RKO (cell line): ENCODE data around the gene KLRK1.
"Not testable (repeated sequence)": the region's sequence is repeated elsewhere in the genome, so short reads cannot be mapped to it uniquely, and the experiment has no call there.

Experiments used
- DNase-seq: peaks from one replicate; pipeline ENCODE4 v3.0.0-alpha.2; 2016; ENCODE audit warnings: low spot score

Gene KLRK1

DNA sequence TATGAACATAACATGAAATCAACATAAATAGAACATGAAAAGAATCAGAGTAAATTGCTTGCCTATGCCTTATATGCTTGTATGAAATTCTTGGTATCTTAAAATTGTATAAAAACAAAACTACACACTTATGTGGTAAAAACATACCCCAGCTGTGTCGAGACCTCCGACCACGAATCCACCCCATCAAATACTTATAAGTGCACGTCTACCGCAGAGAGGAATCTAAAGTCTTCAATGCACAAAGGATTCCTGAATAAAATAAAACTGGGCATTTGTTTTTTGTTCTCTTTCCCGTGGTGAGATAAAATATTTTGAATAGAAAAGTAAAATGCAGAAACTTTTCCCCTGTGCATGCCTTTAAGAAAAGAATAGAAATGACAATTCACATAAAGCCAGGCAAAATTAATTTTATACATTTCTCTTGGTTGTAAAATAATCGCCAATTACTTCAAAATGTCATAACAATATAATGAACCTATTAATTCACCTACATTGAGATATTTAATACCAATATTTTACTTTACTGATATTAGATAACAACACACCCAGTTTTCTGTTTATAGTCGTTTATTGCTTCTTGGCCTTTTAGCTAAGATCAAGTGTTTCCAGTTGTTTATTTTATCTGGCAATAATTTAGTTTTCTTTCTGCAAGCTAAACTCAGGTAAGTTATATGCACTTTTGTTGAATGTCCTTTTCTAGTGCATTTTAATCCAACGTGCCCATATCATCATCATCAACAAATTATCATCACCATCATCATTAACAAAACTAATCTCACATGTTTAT, 1.0 kb downstream of the KLRK1 start:
- no peak for DNase-seq

DNA sequence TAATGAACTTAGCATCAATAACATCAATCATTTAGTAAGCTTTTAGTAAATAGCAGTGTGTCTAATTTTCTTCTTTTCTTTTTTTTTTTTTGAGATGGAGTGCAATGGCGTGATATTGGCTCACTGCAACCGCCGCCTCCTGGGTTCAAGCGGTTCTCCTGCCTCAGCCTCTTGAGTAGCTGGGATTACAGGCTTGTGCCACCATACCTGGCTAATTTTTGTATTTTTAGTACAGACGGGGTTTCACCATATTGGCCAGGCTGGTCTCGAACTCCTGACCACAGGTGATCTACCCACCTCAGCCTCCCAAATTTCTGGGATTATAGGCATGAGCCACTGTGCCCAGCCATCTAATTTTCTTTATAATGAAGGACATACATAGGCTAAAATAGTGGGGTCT, 2.3 kb downstream of the KLRK1 start:
- DNase-seq = not testable (repeated sequence)

DNA sequence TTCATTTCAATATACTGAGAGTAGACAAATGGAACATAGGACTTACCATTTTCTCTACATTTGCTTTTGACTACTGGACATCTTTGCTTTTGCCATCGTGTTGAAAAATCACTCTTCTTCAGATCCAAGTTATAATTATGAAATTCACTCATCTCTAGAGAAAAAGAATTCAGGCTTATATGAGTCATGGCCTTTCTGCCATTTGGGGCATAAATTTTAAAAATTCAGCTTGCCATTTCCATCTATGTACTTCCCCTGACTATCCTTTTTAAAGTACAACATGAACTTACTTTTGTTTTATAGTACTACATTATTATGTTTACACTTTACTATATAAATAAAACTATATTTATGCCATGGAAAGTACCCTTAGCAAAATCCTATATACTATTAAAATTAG, 3.0 kb downstream of the KLRK1 start:
- DNase-seq = no peak

DNA sequence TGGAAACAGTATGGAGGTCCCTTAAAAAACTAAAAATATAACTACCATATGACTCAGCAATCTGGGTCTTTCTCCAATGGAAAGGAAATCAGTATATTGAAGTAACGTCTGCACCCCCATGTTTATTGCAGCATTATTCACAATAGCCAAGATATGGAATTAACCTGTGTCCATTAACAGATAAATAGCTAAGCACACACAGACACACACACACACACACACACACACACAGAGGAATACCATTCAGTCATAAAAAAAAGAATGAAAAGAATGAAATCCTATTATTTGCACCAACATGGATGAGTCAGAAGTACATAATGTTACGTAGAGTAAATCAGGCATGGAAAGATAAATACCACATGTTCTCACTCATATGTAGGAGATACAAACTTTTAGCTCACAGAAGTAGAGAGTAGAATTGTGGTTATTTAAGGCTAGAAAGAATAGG, 4.7 kb downstream of the KLRK1 start:
- DNase-seq = no peak

DNA sequence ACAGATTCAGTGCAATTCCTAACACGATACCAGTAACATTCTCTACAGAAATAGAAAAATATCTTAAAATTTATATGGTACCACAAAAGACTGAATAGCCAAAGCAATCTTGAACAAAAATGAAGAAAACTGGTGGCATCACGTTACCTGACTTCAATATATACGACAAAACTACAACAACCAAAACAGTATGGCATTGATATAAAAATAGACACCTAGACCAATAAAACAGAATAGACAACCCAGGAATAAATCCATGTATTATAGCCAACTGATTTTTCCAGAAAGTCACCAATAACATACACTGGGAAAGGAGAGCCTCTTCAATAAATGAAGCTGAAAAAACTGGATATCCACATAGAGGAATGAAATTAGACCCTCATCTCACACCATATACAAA, 5.7 kb downstream of the KLRK1 start:
- no peak for DNase-seq

DNA sequence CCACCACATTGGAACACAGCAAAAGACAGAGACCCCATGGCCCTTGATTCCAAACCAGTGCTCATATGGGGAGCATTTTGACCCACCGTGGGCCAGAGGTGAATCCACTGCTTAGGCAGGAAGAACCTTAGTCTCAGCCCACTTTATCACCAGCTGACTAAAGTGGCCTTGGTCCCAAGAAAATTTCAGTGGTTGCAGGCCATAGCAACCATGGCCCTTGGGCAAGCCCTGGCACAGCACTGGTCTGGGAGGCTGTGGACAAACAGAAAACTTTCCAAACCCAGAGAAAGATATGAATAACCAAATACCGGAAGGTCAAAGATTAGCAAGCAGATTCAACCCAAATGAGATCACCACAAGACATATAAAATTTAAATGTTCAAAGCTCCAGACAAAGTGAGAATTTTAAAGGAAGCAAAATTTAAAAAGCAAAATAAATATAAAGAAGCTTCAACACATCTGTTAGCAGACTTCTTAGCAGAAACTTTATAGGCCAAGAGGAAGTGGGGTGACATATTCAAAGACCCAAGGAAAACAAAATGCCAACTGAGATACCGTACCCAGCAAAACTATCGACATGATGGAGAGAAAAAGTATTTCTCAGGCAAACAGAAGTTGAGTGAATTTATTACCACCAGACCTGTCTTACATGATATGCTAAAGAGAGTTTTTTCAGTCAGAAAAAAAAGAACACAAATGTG, 7.8 kb downstream of the KLRK1 start:
- no peak for DNase-seq

DNA sequence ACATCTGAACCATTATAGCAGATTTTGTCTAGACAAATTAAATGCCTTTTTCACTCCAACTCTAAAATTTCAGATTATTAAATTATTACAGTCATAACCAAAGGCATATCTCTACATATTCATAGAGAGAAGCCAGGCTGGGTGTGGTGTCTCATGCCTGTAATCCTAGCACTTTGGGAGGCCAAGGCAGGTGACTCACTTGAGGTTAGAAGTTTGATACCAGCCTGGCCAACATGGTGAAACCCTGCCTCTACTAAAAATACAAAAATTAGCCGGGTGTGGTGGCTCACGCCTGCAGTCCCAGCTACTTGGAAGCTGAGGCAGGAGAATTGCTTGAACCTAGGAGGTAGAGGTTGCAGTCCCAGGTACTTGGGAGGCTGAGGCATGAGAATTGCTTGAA, 11.1 kb downstream of the KLRK1 start:
- not testable (repeated sequence) for DNase-seq

DNA sequence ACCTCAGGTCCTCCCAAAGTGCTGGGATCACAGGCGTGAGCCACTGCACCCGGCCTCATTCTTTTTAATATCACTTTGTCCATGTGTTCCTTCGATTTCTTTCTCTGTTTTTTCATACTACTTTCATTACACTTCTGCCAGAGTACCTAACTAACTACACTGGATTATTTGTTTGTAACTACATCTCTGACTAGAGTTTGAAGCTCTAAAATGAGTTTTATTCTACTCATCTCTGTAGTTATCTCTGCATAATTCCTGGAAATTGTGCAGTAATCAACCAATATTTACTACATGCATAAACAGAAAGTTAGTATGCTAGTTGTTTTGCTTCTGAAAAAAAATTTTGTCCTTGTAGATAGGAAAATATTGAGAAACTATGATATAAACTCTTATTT, 15.2 kb downstream of the KLRK1 start:
- no peak for DNase-seq

DNA sequence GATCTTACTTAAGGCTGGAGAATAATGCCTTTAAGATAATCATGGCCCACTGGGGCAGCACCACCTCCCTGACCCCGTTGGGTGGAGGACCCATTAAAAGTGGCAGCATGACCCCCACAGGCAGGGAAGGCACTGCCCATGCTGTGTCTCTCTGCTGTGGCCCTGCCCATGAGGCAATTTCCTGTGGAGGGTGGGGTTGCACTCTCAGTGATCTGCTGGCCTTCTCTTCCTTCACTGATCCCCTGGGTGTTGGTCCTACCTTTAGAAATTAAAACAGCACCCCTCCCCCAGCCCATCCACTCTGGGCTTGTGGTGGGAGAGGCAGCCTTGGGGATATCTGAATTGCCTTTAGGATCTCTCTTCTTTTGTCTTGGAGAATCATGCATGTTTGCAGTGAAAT, 17.3 kb downstream of the KLRK1 start:
- no peak for DNase-seq

DNA sequence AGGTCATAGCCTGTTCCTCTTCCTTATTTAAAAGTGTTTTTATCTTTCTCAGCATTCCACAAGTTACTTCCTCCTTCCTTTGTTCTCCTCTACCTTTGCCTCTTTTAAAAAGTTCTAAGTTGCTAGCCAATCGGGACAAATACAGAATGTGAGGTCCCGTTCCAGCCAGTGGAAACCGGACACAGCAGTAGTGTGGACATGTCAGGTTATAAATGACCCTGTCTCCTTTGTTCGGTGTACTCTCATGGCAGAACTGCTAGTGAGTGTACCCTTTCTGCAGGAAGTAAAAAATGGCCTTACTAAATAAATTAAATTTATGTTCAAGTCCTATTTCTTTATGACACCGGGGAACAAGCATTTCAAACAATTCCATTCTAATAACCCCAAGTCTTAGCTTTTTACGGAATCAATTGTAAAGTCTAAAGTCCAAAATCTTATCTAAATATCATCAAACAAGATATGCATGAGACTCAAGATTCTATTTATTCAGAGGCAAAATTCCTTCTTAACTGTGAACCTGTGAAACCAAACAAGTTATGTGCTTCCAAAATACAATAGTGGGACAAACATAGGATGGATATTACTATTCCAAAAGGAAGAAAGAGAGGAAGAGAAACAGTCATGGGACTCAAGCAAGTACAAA, 17.8 kb downstream of the KLRK1 start:
- DNase-seq = not testable (repeated sequence)

DNA sequence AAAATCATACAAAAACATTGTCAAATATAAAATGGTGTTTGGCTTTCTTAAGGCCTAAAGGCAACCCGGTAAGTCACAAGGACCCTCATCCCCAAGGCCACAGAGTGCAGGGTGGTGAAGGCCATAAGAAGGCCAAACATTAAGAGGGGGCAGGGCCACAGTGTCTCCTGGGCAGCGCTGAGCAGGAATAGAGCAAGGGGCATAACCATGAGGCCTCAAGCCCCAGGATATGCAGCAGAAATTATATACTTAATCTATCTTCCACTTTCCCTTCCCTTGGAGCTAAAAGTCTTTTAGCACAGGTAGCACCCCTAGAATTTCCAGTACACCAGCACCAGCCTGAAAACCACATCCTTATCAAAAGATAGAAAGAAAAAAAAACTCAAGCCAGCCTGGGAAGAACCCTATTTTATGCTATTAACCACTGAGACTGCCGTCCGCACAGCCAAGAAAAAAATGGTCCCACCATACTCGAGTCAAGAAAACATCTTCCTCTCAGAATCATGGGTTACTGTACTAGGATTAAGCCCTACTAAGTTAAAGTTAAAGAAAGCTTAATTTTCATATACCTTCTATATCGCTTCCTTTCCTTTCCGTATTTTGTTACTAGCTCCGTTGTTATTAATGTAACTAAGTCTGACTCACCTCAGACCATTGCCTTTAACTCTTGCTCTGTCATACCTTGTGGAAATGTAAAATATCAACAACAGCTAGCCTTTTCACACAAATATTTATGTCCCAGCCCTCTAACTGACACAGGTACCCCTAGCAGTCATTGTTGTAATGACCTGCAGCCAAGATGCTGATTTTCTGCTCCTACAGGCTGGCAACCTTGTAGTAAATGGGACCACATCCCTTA, 20.1 kb downstream of the KLRK1 start:
- DNase-seq = no peak

DNA sequence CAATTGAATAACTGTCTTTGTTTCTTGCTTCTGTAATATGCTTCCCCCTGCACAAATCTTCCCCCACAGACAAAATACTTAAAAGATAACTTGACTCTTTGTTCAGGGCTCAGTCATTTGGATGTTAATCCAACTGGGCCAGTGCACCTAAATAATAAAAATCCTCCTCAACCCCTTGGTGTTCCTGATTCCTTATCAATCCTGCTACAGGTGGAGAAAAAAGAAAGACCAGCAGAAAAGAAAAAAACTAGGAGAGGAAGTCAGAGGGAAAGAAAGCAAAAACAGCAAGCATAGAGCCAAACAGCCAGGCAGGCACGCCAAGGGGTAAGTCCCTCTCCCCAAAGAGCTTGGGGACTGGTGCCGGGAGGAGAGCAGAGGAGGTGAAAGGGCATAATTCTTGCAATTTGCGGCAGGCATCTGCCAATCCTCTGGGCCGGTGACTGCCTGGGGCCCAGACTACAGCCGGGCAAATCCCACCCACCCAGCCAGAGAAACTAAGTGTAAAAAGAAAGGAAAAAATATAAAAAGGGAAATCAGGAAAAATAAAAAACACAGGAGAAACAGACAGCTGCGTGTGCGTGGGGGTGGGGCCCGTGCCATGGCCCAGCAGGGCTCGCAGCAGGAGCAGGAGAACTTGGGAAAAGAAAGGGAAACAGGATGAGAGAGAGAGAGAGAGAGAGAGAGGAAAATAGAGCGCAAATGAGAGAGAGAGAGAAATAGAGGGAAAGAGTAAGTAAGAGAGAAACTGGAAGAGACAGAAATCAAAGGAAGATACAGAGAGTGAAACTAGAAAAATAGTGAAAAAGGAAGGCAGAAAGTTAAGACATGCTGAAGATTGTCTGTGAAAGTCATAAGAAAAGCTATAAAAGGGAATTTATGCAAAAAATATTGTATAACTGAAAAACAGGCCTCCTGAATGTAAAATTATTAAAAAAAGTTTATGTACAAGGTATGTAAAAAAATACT, 21.4 kb downstream of the KLRK1 start:
- DNase-seq = no peak

DNA sequence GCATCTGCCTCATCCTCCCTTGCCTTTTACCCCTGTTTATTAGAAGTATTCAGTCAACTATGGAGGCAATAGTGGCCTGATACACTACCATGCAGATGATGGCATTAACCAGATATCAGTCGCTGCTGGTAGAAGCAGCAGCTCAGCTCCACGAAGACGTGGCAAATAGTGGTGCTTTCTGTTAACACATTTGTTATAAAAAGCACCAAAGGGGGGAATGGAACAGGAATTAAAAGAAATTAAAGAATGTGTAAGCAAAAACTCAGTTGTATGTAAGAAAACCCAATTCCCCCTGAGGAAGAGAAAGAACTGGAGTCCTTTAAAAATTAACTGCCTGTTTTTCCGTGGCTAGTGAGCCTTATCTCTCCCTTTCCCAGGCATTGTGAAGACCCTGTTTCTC, 22.1 kb downstream of the KLRK1 start:
- not testable (repeated sequence) for DNase-seq

DNA sequence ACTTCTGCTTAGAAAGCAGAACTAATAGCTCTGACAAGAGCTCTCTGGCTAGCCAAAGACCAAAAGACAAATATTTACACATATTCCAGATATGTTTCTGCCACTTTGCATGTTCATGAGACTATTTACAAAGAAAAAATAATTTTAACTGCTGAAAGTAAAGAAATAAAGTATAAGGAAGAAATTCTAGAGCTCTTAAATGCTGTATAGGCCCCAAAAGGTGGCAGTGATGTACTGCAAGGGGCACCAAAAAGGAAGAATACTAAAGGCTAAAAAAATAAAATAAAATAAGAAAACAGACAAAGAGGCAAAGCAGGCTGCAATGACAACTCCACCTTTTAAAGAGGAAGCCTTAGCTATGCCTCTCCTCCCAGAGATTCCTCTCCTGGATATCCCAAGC, 23.0 kb downstream of the KLRK1 start:
- peak; percentile 69 for DNase-seq

DNA sequence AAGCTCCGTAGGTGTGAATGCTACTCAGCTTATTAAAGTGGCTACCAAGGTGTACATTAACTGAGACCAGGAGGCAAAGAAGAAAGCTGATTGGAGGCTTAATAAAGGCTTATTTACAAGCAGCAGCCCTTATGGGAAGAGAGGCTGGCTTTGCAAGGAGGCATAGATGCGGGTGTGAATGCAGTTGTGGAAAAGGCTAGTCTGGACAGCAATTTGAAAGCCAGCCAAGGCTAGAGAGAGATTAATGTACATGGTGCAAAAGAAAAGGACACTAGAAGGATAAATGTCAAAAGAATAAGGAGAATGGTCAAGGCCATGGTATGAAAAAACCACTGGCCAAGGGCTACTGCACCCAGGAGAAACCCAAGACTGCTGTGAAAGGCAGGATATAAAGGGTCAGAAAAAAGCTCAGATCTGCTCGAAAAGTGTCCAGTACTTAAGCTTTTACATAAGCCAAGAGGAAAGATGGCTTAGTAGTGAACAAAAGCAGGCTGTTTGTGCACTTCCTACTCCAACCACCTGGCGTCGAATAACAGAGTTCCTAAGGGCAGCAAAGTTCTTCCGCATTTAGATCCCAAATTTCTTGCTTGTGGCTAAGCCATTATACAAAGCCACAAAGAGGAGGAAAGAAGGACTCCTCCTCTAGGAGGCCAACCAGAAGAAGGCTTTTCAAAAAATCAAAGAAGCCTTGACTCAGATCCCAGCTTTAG, 24.0 kb downstream of the KLRK1 start:
- peak; percentile 32 for DNase-seq

DNA sequence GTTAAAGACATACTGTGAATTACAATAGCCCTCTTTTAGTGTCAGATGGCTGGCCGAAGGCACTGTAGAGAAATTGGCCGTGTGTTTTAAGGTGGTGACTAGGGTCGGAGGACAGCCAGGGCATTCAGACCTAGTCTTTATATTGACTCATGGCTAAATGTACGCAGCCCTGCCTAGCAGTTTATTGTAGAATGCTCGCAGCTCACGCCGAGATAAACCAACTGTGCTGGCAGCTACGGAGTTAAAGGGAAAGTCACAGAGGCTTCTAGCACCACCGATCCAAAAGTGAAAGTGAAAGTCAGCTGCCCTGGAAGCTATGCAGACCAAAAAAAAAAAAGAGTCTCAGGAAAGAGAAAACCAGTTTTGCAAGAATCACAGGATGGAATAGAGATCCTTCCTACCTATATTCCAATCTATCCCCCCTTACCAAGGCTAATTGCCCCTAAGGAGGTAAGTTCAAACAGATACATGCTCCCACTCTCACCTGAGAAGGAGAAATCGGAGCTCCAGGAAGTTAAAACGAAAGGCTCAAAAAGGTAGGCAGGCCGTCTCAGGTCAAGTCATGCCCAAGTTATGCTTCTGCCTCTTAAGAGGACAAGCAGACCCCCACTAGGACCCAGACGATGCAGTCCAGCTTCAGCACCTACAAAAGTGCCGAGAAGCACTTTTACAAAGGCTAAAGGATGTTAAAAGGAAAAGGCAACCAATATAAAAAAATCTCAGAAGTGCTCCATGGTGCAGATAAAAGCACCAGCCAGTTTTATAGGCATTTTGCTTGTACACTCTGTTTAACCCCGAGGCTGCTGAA, 24.8 kb downstream of the KLRK1 start:
- peak; percentile 88 for DNase-seq

DNA sequence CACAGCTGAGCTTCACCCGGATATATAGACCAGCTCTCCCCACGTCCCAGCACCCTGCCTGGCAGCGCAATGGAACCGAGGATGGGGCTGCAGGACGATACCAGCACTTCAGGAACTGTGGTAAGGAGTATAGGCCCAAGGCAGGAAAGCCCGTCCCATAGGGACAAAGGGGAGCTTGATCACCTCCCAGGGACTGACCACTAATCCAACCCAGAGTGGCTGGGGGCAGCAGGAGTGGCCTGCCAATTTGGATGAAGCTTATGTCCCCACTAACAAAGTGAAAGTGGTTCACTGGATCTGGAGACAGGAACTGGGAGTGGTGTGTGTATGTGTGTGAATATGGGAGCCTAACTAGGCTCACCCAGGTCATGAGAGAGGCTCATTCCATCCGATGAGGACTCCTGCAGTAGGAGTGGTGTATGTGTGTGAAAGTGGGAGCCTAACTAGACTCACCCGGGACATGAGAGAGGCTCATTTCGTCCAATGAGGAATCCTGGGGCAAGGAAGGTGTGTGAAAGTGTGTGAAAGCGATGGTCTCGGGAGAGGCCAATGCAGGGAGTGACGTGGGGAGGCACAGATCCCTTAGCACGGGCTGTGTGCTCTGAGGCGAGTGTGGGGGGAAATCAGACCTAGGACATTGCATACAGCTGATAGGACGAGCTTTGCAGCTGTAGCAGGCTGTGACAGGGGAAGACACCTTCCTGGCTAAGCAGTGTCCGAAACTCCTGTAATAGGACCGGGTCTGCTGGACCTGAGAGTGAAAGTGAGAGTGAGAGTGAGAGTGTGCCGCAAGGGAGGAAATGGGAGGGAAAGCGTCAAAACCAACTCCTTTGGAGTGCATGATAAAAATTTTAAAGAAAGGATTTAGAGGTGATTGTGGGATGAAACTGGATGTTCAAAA, 25.7 kb downstream of the KLRK1 start:
- DNase-seq = peak; percentile 50

DNA sequence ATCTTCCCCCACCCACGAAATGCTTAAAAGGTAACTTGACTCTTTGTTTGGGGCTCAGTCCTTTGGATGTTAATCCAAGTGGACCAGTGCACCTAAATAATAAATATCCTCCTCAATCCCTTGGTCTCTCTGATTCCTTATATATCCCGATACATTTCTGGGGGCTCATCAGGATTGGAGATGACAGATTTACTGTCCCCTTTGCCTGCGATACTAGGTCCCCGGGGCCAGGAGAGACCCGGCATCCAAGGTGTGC, 26.3 kb downstream of the KLRK1 start:
- DNase-seq = no peak
